ENCODE measurements around the gene ARHGEF4.
A peak's percentile ranks its signal among the peaks of the same experiment; 100 is the strongest.
"Not testable (repeated sequence)": the region's sequence is repeated elsewhere in the genome, so short reads cannot be mapped to it uniquely, and the experiment has no call there.

ARHGEF4 gene

GRCh38 chr2:130887643-130888042, 50.9 kb downstream of the ARHGEF4 start:
- DNase-seq = no peak

- no peak for DNase-seq
Observed at GRCh38 chr2:130890941-130891669, 54.4 kb downstream of the ARHGEF4 start.

GRCh38 chr2:130891966-130892365, 55.3 kb downstream of the ARHGEF4 start:
- no peak for DNase-seq

- DNase-seq = no peak
Observed at GRCh38 chr2:130892793-130893785, 56.4 kb downstream of the ARHGEF4 start.

- DNase-seq = peak; percentile 5
Observed at GRCh38 chr2:130894326-130894942, 57.7 kb downstream of the ARHGEF4 start.

- no peak for DNase-seq
Observed at GRCh38 chr2:130896813-130897212, 60.1 kb downstream of the ARHGEF4 start.

- DNase-seq = no peak
Observed at GRCh38 chr2:130898553-130898952, 61.8 kb downstream of the ARHGEF4 start.

- no peak for DNase-seq
Observed at GRCh38 chr2:130899306-130899705, 62.6 kb downstream of the ARHGEF4 start.

GRCh38 chr2:130901061-130901460, 64.3 kb downstream of the ARHGEF4 start:
- DNase-seq = no peak

GRCh38 chr2:130901626-130902025, 64.9 kb downstream of the ARHGEF4 start:
- not testable (repeated sequence) for DNase-seq

- no peak for DNase-seq
Observed at GRCh38 chr2:130908832-130909231, 72.1 kb downstream of the ARHGEF4 start.

GRCh38 chr2:130910931-130911330, 74.2 kb downstream of the ARHGEF4 start:
- DNase-seq = no peak

GRCh38 chr2:130911482-130911881, 74.8 kb downstream of the ARHGEF4 start:
- peak; percentile 9 for DNase-seq

GRCh38 chr2:130911996-130912395, 75.3 kb downstream of the ARHGEF4 start:
- DNase-seq = no peak

GRCh38 chr2:130912471-130912870, 75.8 kb downstream of the ARHGEF4 start:
- peak; percentile 39 for DNase-seq

- no peak for DNase-seq
Observed at GRCh38 chr2:130913891-130914290, 77.2 kb downstream of the ARHGEF4 start.

GRCh38 chr2:130915149-130915548, 78.4 kb downstream of the ARHGEF4 start:
- no peak for DNase-seq

- DNase-seq = no peak
Observed at GRCh38 chr2:130915595-130916437, 79.1 kb downstream of the ARHGEF4 start.

GRCh38 chr2:130916438-130916705, 79.7 kb downstream of the ARHGEF4 start:
- DNase-seq = no peak

GRCh38 chr2:130917006-130917688, 80.4 kb downstream of the ARHGEF4 start:
- DNase-seq = no peak

GRCh38 chr2:130918393-130918792, 81.7 kb downstream of the ARHGEF4 start:
- no peak for DNase-seq
